Right kidney (tissue), 1 donor: ENCODE data around the gene MLLT3.
A peak's percentile ranks its signal among the peaks of the same experiment; 100 is the strongest.

Source experiments
- DNase-seq: peaks from one replicate; pipeline ENCODE4 v3.0.0-alpha.2; 2016

Gene MLLT3

GRCh38 chr9:20333991-20334390 lies 288.3 kb downstream of the MLLT3 start:
- DNase-seq, result no peak

GRCh38 chr9:20331095-20331685 lies 291.1 kb downstream of the MLLT3 start:
- no peak for DNase-seq

GRCh38 chr9:20330688-20331087 lies 291.6 kb downstream of the MLLT3 start:
- DNase-seq, result no peak

DNA sequence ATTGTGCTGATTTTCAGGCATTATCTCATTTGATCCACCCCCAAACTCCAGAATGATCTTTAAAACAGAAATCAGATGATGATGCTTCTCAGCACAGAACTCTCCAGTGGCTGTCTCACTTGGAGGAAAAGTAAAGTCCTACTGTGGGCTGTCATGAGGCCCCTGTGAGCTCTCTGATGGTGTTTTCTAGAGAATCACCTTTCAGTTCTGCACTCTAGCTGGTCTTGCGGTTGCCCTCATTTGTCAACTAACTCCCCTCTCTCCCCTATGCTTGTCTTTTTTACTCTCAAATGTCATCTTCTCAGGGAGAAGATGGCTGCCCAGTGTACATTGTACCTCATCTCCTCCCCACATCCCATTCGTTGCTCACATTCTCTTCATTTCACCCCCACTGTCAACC lies 295.8 kb downstream of the MLLT3 start:
- no peak for DNase-seq

- DNase-seq, result peak; percentile 19
These were observed 297.3 kb downstream of the MLLT3 start for GRCh38 chr9:20325008-20325407.

- no peak for DNase-seq
These were observed 300.1 kb downstream of the MLLT3 start for GRCh38 chr9:20322212-20322611.

GRCh38 chr9:20321423-20322082 lies 300.7 kb downstream of the MLLT3 start:
- DNase-seq, result no peak

- no peak for DNase-seq
These were observed 301.4 kb downstream of the MLLT3 start for GRCh38 chr9:20320921-20321320.

DNA sequence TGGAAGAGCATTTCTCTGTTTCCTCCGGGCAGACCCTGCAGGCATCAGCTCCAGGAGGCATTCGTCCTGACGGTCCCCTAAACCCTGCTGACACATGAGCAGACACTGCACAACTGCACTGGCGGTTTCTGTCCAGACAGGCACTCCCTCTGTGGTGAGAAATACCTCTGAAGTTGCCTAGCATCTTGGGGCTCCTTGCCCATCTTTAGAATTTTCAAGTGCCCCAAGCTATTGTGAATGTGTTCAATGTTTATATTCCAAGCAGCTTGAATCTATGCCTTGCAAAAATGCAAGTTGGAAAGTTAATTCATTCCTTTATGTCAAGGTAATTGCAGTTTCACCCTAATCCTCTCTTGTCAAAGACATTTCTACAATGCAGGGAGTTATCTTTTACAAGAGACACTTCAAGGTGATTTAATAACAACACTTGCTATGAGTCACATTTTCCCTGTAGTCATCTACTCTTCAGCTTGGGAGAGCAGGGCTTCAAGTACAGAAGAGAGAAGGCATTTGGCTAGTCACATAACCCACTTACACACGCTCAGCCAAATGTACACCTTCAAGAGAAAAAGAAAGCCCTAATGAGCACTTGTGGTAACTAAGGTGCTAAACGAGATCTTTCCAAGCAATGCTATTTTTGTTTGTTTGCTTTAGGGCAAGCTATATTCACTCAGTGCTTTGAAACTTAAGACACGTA lies 302.5 kb downstream of the MLLT3 start:
- DNase-seq, result no peak

DNA sequence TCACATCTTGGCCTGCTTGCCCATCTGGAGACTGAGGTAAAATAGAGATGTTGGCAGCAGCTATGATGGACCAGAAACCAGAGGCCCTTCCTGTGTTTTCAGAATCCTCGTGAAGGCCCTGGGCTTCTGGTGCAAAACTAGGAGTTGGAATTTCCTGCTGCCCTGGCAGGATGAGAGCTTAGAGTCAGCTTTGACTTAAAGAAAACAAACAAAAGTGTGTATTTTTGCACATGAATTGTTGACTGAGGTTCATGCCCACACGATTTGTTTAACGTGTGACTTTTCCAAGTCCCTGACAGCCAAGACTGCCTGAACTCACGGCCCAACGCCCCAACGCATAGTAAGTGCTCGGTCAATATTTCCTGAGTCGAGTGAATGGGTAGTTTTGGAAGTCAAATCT lies 303.1 kb downstream of the MLLT3 start:
- DNase-seq, result no peak

- DNase-seq, result no peak
These were observed 304.6 kb downstream of the MLLT3 start for GRCh38 chr9:20317701-20318100.

GRCh38 chr9:20316372-20316771 lies 305.9 kb downstream of the MLLT3 start:
- no peak for DNase-seq

- DNase-seq, result no peak
These were observed 306.6 kb downstream of the MLLT3 start for GRCh38 chr9:20315677-20316076.

GRCh38 chr9:20314981-20315380 lies 307.3 kb downstream of the MLLT3 start:
- DNase-seq, result no peak

DNA sequence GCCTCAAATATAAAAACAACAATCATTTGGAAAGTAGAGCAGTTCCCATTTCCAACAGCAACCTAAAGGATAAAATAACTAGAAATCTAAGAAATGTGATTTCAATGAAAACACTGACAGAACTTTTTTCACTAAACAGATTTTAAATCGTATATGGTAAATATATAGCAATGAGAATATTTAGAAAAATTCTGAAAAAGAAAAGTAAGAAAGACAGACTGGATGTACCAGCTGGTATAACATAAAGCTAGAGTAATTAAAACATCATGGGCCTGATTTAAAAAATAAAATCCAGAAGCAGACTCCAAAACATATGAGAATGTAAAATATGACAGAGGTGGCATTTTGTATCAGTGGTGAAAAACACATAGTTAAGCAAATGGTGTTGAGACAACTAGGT lies 308.9 kb downstream of the MLLT3 start:
- no peak for DNase-seq

- DNase-seq, result no peak
These were observed 309.6 kb downstream of the MLLT3 start for GRCh38 chr9:20312732-20313131.

- no peak for DNase-seq
These were observed 312.3 kb downstream of the MLLT3 start for GRCh38 chr9:20310024-20310423.

GRCh38 chr9:20309124-20309523 lies 313.2 kb downstream of the MLLT3 start:
- peak; percentile 28 for DNase-seq

GRCh38 chr9:20307621-20308020 lies 314.7 kb downstream of the MLLT3 start:
- DNase-seq, result no peak

DNA sequence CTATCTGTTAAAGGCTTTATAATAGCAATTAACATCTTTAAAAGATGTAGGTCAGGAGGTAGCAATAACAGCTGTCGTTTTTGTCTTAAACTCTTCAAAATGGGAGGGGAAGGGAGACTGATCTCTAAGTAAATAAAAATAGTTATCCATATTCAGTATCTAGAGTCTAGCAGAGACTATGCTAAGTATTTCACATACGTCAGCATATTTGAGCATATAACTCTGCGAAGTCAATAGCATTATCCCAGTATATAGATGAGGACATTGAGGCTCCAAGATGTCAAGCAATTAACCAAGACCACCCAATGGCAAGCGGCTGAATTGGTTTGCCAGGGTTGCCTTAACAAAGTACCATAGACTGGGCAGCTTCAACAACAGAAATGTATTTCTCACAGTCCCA lies 316.8 kb downstream of the MLLT3 start:
- no peak for DNase-seq

- no peak for DNase-seq
These were observed 318.3 kb downstream of the MLLT3 start for GRCh38 chr9:20303996-20304395.

GRCh38 chr9:20303066-20303465 lies 319.2 kb downstream of the MLLT3 start:
- no peak for DNase-seq

GRCh38 chr9:20302197-20302596 lies 320.1 kb downstream of the MLLT3 start:
- no peak for DNase-seq
